ENCODE results near the gene ADAMTS2.

ADAMTS2 gene

GRCh38 chr5:179191506-179192184, 153.6 kb downstream of the ADAMTS2 start:
- no peak for DNase-seq

GRCh38 chr5:179190851-179191505, 154.3 kb downstream of the ADAMTS2 start:
- DNase-seq: no peak

GRCh38 chr5:179188636-179189035, 156.6 kb downstream of the ADAMTS2 start:
- DNase-seq: no peak

GRCh38 chr5:179187681-179188575, 157.3 kb downstream of the ADAMTS2 start:
- DNase-seq: no peak

GRCh38 chr5:179187229-179187678, 158.0 kb downstream of the ADAMTS2 start:
- DNase-seq: no peak

- DNase-seq: no peak
Measured at GRCh38 chr5:179186801-179187200, 158.5 kb downstream of the ADAMTS2 start.

- DNase-seq: no peak
Measured at GRCh38 chr5:179185941-179186411, 159.3 kb downstream of the ADAMTS2 start.

- DNase-seq: no peak
Measured at GRCh38 chr5:179185256-179185940, 159.9 kb downstream of the ADAMTS2 start.

GRCh38 chr5:179184521-179185050, 160.7 kb downstream of the ADAMTS2 start:
- DNase-seq: no peak

- DNase-seq: no peak
Measured at GRCh38 chr5:179183481-179183880, 161.8 kb downstream of the ADAMTS2 start.

GRCh38 chr5:179182601-179183000, 162.7 kb downstream of the ADAMTS2 start:
- DNase-seq: no peak

GRCh38 chr5:179181988-179182387, 163.3 kb downstream of the ADAMTS2 start:
- no peak for DNase-seq

GRCh38 chr5:179180921-179181645, 164.2 kb downstream of the ADAMTS2 start:
- DNase-seq: no peak

GRCh38 chr5:179180061-179180610, 165.1 kb downstream of the ADAMTS2 start:
- DNase-seq: no peak

- no peak for DNase-seq
Measured at GRCh38 chr5:179177711-179178575, 167.3 kb downstream of the ADAMTS2 start.

- DNase-seq: no peak
Measured at GRCh38 chr5:179176571-179177230, 168.6 kb downstream of the ADAMTS2 start.

GRCh38 chr5:179176166-179176565, 169.1 kb downstream of the ADAMTS2 start:
- DNase-seq: no peak

GRCh38 chr5:179171816-179172745, 173.2 kb downstream of the ADAMTS2 start:
- no peak for DNase-seq

Measured in NCI-H1930 (cell line).